SKM-1 treated with dmso at 0.1 percent for 144 hours (cell line): ENCODE data around the gene GPR173.

Source experiments
- DNase-seq: peaks from one replicate; lab custom pipeline; 2025; ENCODE audit not compliant: unreplicated experiment; lab: John Stamatoyannopoulos, UW

GPR173 gene

DNA sequence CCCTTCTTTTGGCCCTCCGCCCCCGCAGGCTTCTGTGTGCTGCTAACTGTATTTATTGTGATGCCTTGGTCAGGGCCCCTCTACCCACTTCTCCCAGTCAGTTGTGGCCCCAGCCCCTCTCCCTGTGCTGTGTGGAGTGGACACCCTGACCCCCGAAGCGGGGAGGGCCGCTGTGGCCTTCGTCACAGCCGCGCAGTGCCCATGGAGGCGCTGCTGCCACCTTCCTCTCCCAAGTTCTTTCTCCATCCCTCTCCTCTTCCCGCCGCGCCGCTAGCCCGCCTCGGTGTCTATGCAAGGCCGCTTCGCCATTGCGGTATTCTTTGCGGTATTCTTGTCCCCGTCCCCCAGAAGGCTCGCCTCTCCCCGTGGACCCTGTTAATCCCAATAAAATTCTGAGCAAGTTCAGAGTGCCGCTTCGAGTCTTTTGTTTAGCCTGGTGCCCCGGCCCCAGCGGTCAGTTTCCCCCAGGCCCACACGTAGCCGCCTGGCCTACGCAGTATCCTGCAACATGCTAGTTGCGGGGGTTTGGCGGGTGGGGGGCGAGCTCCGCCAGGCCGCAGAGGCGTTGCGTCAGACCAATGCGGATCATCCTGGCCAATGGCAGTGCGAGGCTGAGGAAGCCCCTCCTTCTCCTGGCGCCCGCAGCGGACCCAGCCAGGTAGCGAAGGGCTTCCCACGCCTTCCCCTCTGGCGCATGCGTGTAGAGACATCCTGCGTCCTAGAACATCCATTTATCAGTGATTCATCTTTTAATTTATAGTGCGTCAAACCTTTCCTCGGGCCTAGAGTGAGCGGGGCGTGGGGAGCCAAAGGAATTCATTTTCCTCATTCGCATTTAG is 39.8 kb downstream of the GPR173 start:
- no peak for DNase-seq

DNA sequence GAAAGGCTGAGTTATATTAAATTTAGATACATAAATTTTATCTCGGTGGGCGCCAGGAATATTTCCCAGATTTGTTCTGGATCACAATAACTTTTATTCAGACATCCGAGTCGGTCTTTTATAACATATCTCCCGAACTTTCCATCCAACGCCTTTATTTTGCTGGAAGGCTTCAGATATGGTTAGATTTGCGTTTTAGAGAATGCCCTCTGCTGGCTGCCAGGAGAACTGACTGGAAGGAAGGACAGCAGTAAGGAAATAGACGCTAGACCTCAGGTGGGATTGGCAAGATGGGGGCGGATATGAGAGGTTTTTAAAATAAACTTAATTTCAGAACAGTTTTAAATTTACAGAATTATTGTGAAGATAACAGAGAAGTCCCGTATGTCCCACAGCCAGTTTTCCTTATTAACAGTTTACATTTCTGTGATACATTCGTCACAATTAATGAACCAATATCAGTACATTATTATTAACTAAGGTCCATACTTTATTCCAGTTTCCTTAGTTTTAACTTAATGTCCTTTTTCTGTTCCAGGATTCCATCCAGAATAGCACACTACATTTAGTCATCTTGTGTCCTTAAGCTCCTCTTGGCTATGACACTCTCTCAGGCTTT is 40.7 kb downstream of the GPR173 start:
- no peak for DNase-seq

DNA sequence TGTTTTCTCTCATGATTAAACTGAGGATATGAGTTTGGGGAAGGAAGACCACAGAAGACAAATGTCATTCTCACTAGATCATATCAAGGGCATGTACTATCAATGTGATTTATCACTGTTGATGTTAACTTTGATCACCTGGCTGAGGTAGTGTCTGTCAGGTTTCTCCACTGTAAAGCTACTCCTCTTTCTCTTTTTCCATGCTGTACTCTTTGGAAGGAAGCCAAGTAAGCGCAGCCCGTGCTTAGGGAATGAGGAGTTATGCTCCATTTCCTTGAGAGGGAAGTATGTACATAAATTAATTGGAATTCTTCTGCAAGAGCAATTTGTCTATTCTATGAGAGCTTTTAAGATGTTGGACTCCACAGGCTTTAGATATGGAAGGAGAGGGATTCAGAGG is 41.3 kb downstream of the GPR173 start:
- DNase-seq = no peak

DNA sequence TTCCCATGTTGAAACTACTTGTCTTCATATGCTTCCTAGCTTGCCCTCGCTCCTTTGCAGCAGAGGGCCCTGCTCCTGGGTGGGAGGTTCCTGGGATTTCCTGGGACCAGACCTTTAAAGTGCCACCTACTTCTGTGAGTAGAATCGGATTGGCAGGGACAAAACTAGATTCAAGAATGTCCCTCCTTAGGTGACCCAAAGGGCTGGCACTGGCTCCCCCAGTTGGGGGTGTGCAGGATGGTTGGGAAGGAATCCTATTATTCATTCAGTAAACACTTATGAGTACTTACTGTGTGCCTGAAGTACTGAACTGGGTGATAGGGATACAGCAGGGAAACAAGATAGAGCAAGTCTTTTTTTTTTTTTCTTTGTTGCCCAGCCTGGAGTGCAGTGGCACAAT is 42.8 kb downstream of the GPR173 start:
- DNase-seq = no peak

DNA sequence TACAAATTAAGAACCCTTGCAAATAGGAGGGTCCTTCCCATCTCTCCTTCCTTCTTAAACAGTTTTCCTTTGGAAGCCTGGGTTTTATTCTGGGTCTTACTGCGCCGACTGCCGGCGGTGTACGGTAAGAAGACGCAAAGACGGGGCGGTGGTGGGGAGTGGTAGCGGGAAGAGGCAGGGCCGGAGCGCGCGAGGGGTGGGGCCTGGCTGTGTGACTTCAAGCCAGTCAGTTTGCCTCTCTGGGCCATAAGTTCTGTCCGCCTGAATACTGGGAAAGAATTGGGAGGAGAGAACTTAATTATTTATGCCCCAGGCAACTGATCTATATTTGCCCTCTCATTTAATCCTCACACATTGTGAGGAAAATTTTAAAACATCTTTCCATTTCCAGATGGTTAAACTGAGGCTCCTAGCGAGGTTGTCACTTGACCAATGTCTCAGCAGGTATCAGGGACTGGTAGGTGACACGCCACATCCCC is 44.6 kb downstream of the GPR173 start:
- DNase-seq = peak; percentile 23

DNA sequence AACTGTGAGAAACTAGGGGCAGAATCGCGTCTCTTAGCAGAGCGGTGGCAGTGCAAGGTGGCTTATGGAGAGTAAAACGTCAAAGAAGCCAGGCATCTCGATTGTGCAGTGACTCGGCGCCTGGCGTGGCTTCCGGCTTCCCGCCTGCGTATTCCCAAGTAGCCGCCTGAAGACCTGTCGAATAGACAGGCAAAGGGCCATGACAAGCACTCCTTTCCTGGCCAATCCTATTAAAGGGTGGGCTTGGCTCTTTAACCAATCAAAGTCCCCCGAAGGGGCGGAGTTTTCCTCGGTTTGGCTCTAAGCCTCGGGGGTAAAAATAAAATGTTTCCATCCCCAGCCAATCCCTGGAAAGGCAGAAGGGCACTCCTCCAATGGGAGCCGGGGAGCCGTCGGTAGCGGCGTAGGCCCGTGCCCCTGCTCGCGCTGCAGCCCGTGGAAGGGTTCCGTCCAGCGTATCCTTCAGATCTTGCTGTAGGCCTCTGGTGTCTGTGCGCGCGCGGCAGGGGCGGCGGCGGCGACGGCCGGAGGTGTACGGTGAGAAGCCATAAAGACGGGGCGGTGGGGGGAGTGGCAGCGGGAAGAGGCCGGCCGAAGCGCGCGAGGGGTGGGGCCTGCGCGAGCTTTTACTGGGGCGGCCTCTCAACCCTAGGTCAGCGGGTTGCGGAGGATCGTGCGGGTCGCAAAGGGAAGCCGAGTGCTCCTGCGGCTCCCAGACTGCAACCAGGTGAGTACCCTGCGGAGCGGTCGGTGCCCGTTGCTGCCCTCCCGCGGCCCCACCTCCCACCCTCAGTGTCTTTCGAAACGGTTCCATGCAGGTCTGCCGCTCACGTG is 45.4 kb downstream of the GPR173 start, which contains the start of gene KANTR:
KANTR (plus strand) TSS at position 395 of the 834 bp plus-strand sequence. CDS start 30,131 bp downstream, outside the sequence.
- peak; percentile 81 for DNase-seq

DNA sequence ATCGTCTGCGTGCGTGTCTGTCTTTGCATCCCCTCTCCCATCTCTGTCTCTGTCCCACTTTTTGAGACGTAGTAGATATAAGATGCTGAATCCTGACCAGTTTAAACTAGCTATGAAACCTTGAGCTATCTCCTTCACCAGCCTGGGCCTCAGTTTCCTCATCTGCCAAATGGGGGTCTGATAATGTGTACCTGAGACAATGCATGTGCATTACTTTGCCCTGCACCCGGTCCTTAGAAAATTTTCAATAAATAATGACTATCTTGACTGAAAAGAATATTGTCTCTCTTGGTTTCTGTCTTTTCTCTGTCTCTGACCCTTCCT is 46.0 kb downstream of the GPR173 start:
- DNase-seq = no peak

DNA sequence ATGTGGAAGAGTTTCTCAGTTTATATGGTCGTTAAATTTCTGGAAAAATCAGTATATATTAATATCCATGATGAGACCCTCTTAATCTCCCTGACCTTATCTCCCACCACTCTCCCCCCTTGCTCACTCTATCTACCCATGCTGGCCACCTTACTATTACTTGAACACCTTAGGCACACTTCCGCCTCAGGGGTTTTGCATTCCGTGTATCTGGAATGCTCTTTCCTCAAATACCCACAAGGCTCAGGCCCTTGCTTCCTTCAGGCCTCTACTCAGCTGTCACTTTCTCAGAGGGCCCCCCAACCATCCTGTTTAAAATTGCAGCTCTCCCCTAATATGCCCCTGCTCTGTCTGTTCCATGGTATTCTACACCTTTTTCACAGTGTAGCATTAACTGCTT is 47.2 kb downstream of the GPR173 start:
- no peak for DNase-seq

DNA sequence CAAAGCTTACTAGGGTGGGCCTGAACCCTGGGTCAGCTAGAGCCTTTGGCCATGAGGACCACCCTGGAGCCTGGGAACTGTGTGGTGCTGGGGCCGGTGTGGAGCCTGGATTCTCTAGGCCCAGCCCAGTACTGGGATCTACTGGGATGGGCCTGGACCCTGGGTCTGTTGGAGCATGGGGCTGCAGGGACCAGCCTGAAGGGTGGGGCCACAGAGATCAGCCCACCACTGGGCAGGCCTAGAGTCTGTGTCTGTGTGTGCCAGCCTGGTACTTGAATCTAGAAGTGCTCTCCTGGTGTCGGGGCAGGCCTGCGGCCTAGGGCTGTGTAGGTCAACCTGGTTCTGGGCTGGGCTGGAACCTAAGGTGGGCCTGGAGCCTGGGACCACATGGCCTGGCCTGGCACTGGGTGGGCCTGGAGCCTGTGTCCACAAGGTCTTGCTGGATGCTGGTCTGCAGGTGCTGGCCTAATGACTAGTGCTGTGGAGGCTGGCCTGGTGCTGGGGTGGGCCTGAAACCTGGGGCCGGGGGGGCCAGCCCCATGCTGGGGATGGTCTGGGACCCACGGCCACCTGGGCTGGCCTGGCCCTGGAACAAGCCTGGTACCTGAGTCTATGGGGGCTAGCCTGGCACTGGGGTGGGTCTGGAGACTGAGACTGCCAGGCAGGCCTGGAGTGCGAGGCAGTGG is 66.4 kb downstream of the GPR173 start:
- DNase-seq = no peak

DNA sequence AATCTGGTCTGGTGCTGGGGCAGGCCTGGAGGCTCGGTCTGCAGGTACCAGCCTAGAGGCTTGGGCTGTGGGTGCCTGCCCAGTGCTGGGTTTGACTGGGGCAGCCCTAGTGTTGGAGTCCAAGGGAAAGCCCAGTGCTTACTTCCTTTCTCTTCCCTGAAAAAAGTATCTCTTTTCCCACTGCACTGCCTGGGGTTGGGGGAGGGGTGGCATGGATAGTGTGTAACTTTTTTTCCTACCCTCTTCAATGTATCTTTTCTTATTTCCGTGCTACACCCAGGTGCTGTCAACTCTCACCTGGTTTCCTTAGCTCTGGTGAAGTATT is 66.9 kb downstream of the GPR173 start:
- no peak for DNase-seq

DNA sequence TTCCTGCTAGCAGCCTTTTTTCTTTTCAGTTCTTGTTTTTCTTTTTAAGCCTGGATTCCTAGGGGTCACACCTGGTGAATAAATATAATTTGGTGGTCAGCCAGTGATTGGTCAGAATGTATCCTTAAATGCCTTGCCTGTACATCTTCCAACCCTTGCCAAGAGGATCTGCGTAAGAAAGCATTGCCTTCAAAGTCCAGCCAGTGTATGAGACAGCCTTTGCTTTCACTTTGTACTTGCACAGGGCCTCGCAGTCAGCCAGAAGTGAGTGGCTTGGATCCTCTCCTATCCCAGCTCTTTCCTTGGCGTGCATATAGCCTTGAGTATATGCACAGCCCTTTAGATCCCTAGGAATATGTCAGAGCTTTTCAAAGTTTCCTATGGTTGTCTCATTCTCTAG is 67.5 kb downstream of the GPR173 start:
- DNase-seq = no peak

DNA sequence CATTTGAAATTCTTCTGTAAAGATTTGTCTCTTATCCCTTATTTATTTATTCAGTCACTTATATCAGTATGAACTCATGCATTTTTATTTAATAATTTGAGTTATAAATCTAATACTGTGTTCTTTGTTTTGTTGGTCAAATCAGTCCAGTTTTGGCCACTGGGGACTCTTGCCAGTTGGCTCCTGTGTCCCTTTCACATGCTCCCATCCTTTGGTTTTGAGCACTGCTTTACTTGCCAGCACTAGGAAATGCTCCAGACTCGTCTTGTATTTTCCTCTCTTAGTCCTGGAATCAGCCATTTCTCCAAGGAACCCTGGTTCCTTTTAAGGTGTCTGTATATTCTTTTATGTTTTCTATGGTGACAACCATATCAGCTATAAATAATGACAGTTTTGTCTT is 73.4 kb downstream of the GPR173 start:
- no peak for DNase-seq

DNA sequence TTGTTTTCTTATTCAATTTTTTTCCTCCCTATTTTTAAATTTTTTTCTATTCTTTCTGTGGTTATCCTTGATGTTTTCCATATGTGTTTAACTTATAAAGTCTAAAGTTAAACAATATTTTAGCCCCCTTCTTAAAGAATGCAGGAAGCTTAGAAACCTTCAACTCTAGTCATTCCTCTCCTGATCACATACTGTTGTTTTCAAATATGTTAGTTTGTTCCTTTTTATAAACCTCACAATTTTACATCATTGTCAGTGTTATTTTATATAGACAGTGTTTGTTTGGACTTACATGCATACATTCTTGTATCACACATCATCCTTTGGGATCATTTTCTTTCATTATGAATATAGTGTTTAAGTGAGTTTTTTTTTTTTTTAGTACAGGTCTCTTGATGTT is 76.9 kb downstream of the GPR173 start:
- DNase-seq = no peak

DNA sequence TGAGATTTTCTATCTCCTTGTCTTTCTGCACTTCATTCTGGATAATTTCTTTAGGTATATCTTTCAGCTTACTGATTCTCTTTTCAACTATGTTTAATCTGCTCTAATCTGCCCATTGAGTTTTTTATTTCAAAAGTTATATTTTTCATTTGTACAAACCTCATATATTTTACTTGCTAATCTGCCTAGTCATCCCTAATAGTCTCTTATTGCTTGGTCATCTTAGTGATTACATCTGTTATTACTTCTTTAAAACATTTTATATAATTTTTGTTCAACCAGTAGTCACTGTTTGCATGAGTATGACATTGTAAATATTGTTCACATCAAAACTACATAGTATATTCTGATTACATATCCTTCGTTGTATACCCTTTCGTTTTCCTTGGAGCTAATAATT is 77.8 kb downstream of the GPR173 start:
- DNase-seq = no peak

DNA sequence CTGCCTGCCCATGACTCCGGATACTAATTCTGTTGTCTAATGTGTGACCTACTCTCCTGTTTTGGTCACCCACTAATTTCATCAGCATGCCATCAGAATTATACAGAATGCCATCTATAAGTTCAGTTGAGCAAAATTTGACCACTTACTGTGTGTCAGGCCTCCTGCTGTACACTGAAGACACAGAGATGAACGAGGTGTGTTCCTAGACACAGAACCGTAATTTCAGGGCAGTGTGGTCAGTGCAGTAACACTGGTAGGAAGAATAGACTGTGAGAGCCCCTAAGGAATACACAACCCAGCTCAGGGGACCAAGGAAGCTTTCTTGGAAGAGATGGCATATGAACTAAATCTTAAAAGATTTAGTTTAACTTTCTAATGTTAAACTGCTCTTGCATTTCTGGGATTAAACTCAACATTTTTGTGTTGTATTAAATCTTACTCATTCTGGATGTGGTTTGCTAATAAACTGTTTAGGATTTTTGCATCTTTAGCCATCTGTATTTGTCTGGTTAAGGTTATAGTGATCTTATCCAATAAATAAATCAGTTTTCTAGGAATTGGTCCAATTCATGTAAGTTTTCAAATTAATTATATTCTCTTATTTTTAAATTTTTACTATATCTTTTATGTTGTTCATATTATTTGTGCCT is 79.6 kb downstream of the GPR173 start:
- no peak for DNase-seq
